HAP-1 (cell line): Measurements from ENCODE around the gene AMFR.

ENCODE experiments used
- DNase-seq, 2 experiments: peaks; one replicate each; pipeline ENCODE4 v3.0.0-alpha.2; 2016 to 2020; ENCODE audit warnings: low spot score in 2 of 2
- H3K27me3 ChIP-seq: fragments of 250-450 bp; sonication (Bioruptor Pico); 2 replicates; pipeline ENCODE4 v1.5.1; 2020; ENCODE audit warnings: low read depth, mild to moderate bottlenecking, moderate library complexity
- H3K36me3 ChIP-seq: fragments of 250-450 bp; sonication (Bioruptor Pico); replicated peaks from 2 replicates; pipeline ENCODE4 v1.5.1; 2020; ENCODE audit warnings: mild to moderate bottlenecking
- H3K4me1 ChIP-seq: fragments of 250-450 bp; sonication (Bioruptor Pico); 2 replicates; pipeline ENCODE4 v1.5.1; 2020; ENCODE audit warnings: mild to moderate bottlenecking
- H3K4me3 ChIP-seq: fragments of 250-450 bp; sonication (Bioruptor Pico); 2 replicates; pipeline ENCODE4 v1.5.1; 2020; ENCODE audit warnings: mild to moderate bottlenecking, moderate library complexity
- H3K9me3 ChIP-seq: fragments of 250-450 bp; sonication (Bioruptor Pico); 2 replicates; pipeline ENCODE4 v1.5.1; 2020; ENCODE audit warnings: mild to moderate bottlenecking, moderate library complexity
- in situ Hi-C: fragments of 300-500 bp; cut with MboI; formaldehyde crosslinking; loops from 3 replicates; pipeline ENCODE4 v1.14.3; 2020; ENCODE audit warnings: low sequenced_read_pairs, inconsistent platforms, mixed read lengths

Gene AMFR

GRCh38 chr16:56340864-56341365 lies 84.4 kb downstream of the AMFR start:
- no peaks in the 10 kb centered on the region for H3K27me3 ChIP-seq
- no peaks in the 10 kb centered on the region for H3K4me1 ChIP-seq
- in situ Hi-C loops, result no loop called here

GRCh38 chr16:56340416-56340815 lies 84.9 kb downstream of the AMFR start:
- Histone ChIP-seq H3K27me3 (no peaks in the 10 kb centered on the region), H3K4me1 (no peaks in the 10 kb centered on the region), H3K9me3 (no peaks in the 10 kb centered on the region), H3K4me3 (no peak overlapping the region), H3K36me3 (no peaks in the 10 kb centered on the region)
- no peak for DNase-seq
- in situ Hi-C loops, result no loop called here

More at GRCh38 chr16:56340864-56341365, 84.4 kb downstream of the AMFR start:
- Histone ChIP-seq H3K4me3 (no peak overlapping the region), H3K9me3 (no peaks in the 10 kb centered on the region), H3K36me3 (no peaks in the 10 kb centered on the region)
- DNase-seq, result no peak

GRCh38 chr16:56339431-56340195 lies 85.7 kb downstream of the AMFR start:
- H3K4me1 ChIP-seq, result no peaks in the 10 kb centered on the region
- no peaks in the 10 kb centered on the region for H3K27me3 ChIP-seq
- no peak for DNase-seq
- H3K4me3 ChIP-seq, result no peak overlapping the region
- no peaks in the 10 kb centered on the region for H3K9me3 ChIP-seq
- no peaks in the 10 kb centered on the region for H3K36me3 ChIP-seq
- in situ Hi-C loops, result no loop called here

- no peaks in the 10 kb centered on the region for H3K4me1 ChIP-seq
- no peak for DNase-seq
Observed at GRCh38 chr16:56338566-56339318, 86.6 kb downstream of the AMFR start.

GRCh38 chr16:56337858-56338325 lies 87.5 kb downstream of the AMFR start:
- Histone ChIP-seq H3K27me3 (no peaks in the 10 kb centered on the region), H3K9me3 (no peaks in the 10 kb centered on the region), H3K4me3 (no peak overlapping the region), H3K4me1 (no peaks in the 10 kb centered on the region), H3K36me3 (no peaks in the 10 kb centered on the region)
- DNase-seq, result no peak
- in situ Hi-C loops, result no loop called here

More at GRCh38 chr16:56338566-56339318, 86.6 kb downstream of the AMFR start:
- H3K4me3 ChIP-seq, result no peak overlapping the region
- in situ Hi-C loops, result no loop called here
- no peaks in the 10 kb centered on the region for H3K36me3 ChIP-seq
- no peaks in the 10 kb centered on the region for H3K27me3 ChIP-seq
- H3K9me3 ChIP-seq, result no peaks in the 10 kb centered on the region

GRCh38 chr16:56337131-56337857 lies 88.1 kb downstream of the AMFR start:
- Histone ChIP-seq H3K36me3 (no peaks in the 10 kb centered on the region), H3K4me3 (no peak overlapping the region), H3K4me1 (no peaks in the 10 kb centered on the region), H3K27me3 (no peaks in the 10 kb centered on the region), H3K9me3 (no peaks in the 10 kb centered on the region)
- DNase-seq, result no peak
- in situ Hi-C loops, result no loop called here

GRCh38 chr16:56336711-56337110 lies 88.6 kb downstream of the AMFR start:
- in situ Hi-C loops, result no loop called here
- H3K9me3 ChIP-seq, result no peaks in the 10 kb centered on the region
- no peaks in the 10 kb centered on the region for H3K36me3 ChIP-seq
- no peaks in the 10 kb centered on the region for H3K27me3 ChIP-seq
- no peaks in the 10 kb centered on the region for H3K4me1 ChIP-seq
- no peak for DNase-seq
- H3K4me3 ChIP-seq, result no peak overlapping the region

GRCh38 chr16:56336071-56336688 lies 89.2 kb downstream of the AMFR start:
- Histone ChIP-seq H3K4me3 (no peak overlapping the region), H3K27me3 (no peaks in the 10 kb centered on the region), H3K9me3 (no peaks in the 10 kb centered on the region), H3K4me1 (no peaks in the 10 kb centered on the region), H3K36me3 (no peaks in the 10 kb centered on the region)
- in situ Hi-C loops, result no loop called here
- peak in 1 of 2 experiments; percentile 28 for DNase-seq

- Histone ChIP-seq H3K27me3 (no peaks in the 10 kb centered on the region), H3K9me3 (no peaks in the 10 kb centered on the region), H3K4me3 (no peak overlapping the region), H3K4me1 (no peaks in the 10 kb centered on the region), H3K36me3 (no peaks in the 10 kb centered on the region)
- in situ Hi-C loops, result no loop called here
- DNase-seq, result no peak
Observed at GRCh38 chr16:56334761-56335160, 90.6 kb downstream of the AMFR start.

GRCh38 chr16:56332464-56333079 lies 92.8 kb downstream of the AMFR start:
- Histone ChIP-seq H3K4me3 (no peak overlapping the region), H3K4me1 (no peaks in the 10 kb centered on the region), H3K27me3 (no peaks in the 10 kb centered on the region), H3K36me3 (no peaks in the 10 kb centered on the region), H3K9me3 (no peaks in the 10 kb centered on the region)
- DNase-seq, result peak in 1 of 2 experiments; percentile 68
- in situ Hi-C loops, result no loop called here

GRCh38 chr16:56331915-56332314 lies 93.4 kb downstream of the AMFR start:
- in situ Hi-C loops, result no loop called here
- Histone ChIP-seq H3K9me3 (no peaks in the 10 kb centered on the region), H3K27me3 (no peaks in the 10 kb centered on the region), H3K4me3 (no peak overlapping the region), H3K4me1 (no peaks in the 10 kb centered on the region), H3K36me3 (no peaks in the 10 kb centered on the region)
- no peak for DNase-seq

- Histone ChIP-seq H3K36me3 (no peaks in the 10 kb centered on the region), H3K9me3 (no peaks in the 10 kb centered on the region), H3K27me3 (no peaks in the 10 kb centered on the region), H3K4me3 (no peak overlapping the region), H3K4me1 (no peaks in the 10 kb centered on the region)
- in situ Hi-C loops, result no loop called here
- DNase-seq, result no peak
Observed at GRCh38 chr16:56331399-56331798, 93.9 kb downstream of the AMFR start.

- Histone ChIP-seq H3K4me1 (no peaks in the 10 kb centered on the region), H3K4me3 (no peak overlapping the region), H3K9me3 (no peaks in the 10 kb centered on the region), H3K36me3 (no peaks in the 10 kb centered on the region), H3K27me3 (no peaks in the 10 kb centered on the region)
- no peak for DNase-seq
- in situ Hi-C loops, result no loop called here
Observed at GRCh38 chr16:56330476-56330875, 94.9 kb downstream of the AMFR start.
